HEK293 (cell line): Measurements from ENCODE around the gene ANKRD52.
A peak's percentile ranks its signal among the peaks of the same experiment; 100 is the strongest.

ENCODE experiments used
- ATF2 ChIP-seq: fragments of 450-650 bp; formaldehyde crosslinking; IDR thresholded peaks from 2 replicates; pipeline ENCODE4 v1.5.1; 2016; ENCODE audit warnings: missing biosample characterization, missing genetic modification characterization, low read depth
- GLI2 ChIP-seq: fragments of 450-650 bp; formaldehyde crosslinking; IDR thresholded peaks from 2 replicates; pipeline ENCODE4; 2017; ENCODE audit warnings: missing biosample characterization, missing genetic modification characterization, low read depth, borderline replicate concordance
- GLIS2 ChIP-seq: fragments of 450-650 bp; formaldehyde crosslinking; IDR thresholded peaks from 2 replicates; pipeline ENCODE4 v1.5.1; 2016; ENCODE audit warnings: missing biosample characterization, missing genetic modification characterization
- HOXA7 ChIP-seq: sonication (generic); formaldehyde crosslinking; IDR thresholded peaks from 2 replicates; pipeline ENCODE4 v1.8.1; 2022; ENCODE audit warnings: missing genetic modification reagents, borderline replicate concordance
- KLF7 ChIP-seq: fragments of 450-650 bp; formaldehyde crosslinking; IDR thresholded peaks from 2 replicates; pipeline ENCODE4 v1.5.1; 2016; ENCODE audit warnings: missing biosample characterization, missing genetic modification characterization, borderline replicate concordance
- KLF8 ChIP-seq: fragments of 450-650 bp; formaldehyde crosslinking; IDR thresholded peaks from 2 replicates; pipeline ENCODE4 v1.5.1; 2016; ENCODE audit warnings: missing biosample characterization, missing genetic modification characterization
- MYNN ChIP-seq: fragments of 450-650 bp; formaldehyde crosslinking; IDR thresholded peaks from 2 replicates; pipeline ENCODE4 v1.5.1; 2016; ENCODE audit warnings: missing biosample characterization, missing genetic modification characterization, borderline replicate concordance
- PBX3 ChIP-seq: sonication (generic); formaldehyde crosslinking; IDR thresholded peaks from 2 replicates; pipeline ENCODE4 v1.8.1; 2022; ENCODE audit warnings: mild to moderate bottlenecking, moderate library complexity, missing genetic modification reagents
- REST ChIP-seq: fragments of 450-650 bp; formaldehyde crosslinking; IDR thresholded peaks from 2 replicates; pipeline ENCODE4 v1.5.1; 2016; ENCODE audit warnings: missing biosample characterization, missing genetic modification characterization
- TRIM28 ChIP-seq: IDR thresholded peaks from 2 replicates; pipeline ENCODE4 v1.6.1; 2011; ENCODE audit warnings: low read length, control low read depth, borderline replicate concordance
- ZBTB44 ChIP-seq: fragments of 450-650 bp; IDR thresholded peaks from 2 replicates; pipeline ENCODE4 v1.5.1; 2018; ENCODE audit warnings: missing biosample characterization, mild to moderate bottlenecking, missing genetic modification characterization
- ZBTB7A ChIP-seq: fragments of 450-650 bp; formaldehyde crosslinking; IDR thresholded peaks from 2 replicates; pipeline ENCODE4 v1.5.1; 2016; ENCODE audit warnings: low read depth, missing biosample characterization, missing genetic modification characterization
- ZEB2 ChIP-seq: fragments of 450-650 bp; formaldehyde crosslinking; IDR thresholded peaks from 2 replicates; pipeline ENCODE4 v1.5.1; 2016; ENCODE audit warnings: missing biosample characterization, missing genetic modification characterization
- ZNF10 ChIP-seq: fragments of 450-650 bp; formaldehyde crosslinking; IDR thresholded peaks from 2 replicates; pipeline ENCODE4 v1.5.1; 2017; ENCODE audit warnings: missing biosample characterization, missing genetic modification characterization
- ZNF133 ChIP-seq: fragments of 450-650 bp; formaldehyde crosslinking; IDR thresholded peaks from 2 replicates; pipeline ENCODE4 v1.5.1; 2016; ENCODE audit warnings: missing biosample characterization, missing genetic modification characterization
- ZNF138 ChIP-seq: fragments of 450-650 bp; formaldehyde crosslinking; IDR thresholded peaks from 2 replicates; pipeline ENCODE4 v1.5.1; 2016; ENCODE audit warnings: missing biosample characterization, missing genetic modification characterization, borderline replicate concordance
- ZNF16 ChIP-seq: fragments of 450-650 bp; formaldehyde crosslinking; IDR thresholded peaks from 2 replicates; pipeline ENCODE4 v1.5.1; 2016; ENCODE audit warnings: low read depth, missing biosample characterization, missing genetic modification characterization
- ZNF221 ChIP-seq: fragments of 450-650 bp; formaldehyde crosslinking; IDR thresholded peaks from 2 replicates; pipeline ENCODE4 v1.5.1; 2017; ENCODE audit warnings: missing biosample characterization, missing genetic modification characterization, borderline replicate concordance
- ZNF248 ChIP-seq: fragments of 450-650 bp; formaldehyde crosslinking; IDR thresholded peaks from 2 replicates; pipeline ENCODE4 v1.5.1; 2017; ENCODE audit warnings: missing biosample characterization, missing genetic modification characterization
- ZNF266 ChIP-seq: fragments of 450-650 bp; formaldehyde crosslinking; IDR thresholded peaks from 2 replicates; pipeline ENCODE4 v1.5.1; 2016; ENCODE audit warnings: missing biosample characterization, missing genetic modification characterization, low read depth
- ZNF302 ChIP-seq: fragments of 450-650 bp; formaldehyde crosslinking; IDR thresholded peaks from 2 replicates; pipeline ENCODE4 v1.5.1; 2016; ENCODE audit warnings: missing biosample characterization, missing genetic modification characterization, low read depth
- ZNF394 ChIP-seq: fragments of 450-650 bp; formaldehyde crosslinking; IDR thresholded peaks from 2 replicates; pipeline ENCODE4 v1.5.1; 2016; ENCODE audit warnings: missing biosample characterization, missing genetic modification characterization, mild to moderate bottlenecking, moderate library complexity, borderline replicate concordance
- ZNF404 ChIP-seq: fragments of 450-650 bp; formaldehyde crosslinking; IDR thresholded peaks from 2 replicates; pipeline ENCODE4 v1.5.1; 2017; ENCODE audit warnings: missing biosample characterization, missing genetic modification characterization
- ZNF548 ChIP-seq: fragments of 450-650 bp; formaldehyde crosslinking; IDR thresholded peaks from 2 replicates; pipeline ENCODE4 v1.5.1; 2016; ENCODE audit warnings: missing biosample characterization, missing genetic modification characterization
- ZNF560 ChIP-seq: fragments of 450-650 bp; formaldehyde crosslinking; IDR thresholded peaks from 2 replicates; pipeline ENCODE4 v1.5.1; 2017; ENCODE audit warnings: missing biosample characterization, missing genetic modification characterization, borderline replicate concordance
- ZNF585B ChIP-seq: fragments of 450-650 bp; formaldehyde crosslinking; IDR thresholded peaks from 2 replicates; pipeline ENCODE4 v1.5.1; 2016; ENCODE audit warnings: missing biosample characterization, missing genetic modification characterization
- ZNF621 ChIP-seq: fragments of 450-650 bp; formaldehyde crosslinking; IDR thresholded peaks from 2 replicates; pipeline ENCODE4 v1.5.1; 2017; ENCODE audit warnings: missing biosample characterization, missing genetic modification characterization
- ZNF623 ChIP-seq: fragments of 450-650 bp; formaldehyde crosslinking; IDR thresholded peaks from 2 replicates; pipeline ENCODE4 v1.5.1; 2016; ENCODE audit warnings: missing biosample characterization, missing genetic modification characterization
- ZNF624 ChIP-seq: fragments of 450-650 bp; formaldehyde crosslinking; IDR thresholded peaks from 2 replicates; pipeline ENCODE4 v1.5.1; 2017; ENCODE audit warnings: missing biosample characterization, missing genetic modification characterization
- ZNF76 ChIP-seq: fragments of 450-650 bp; formaldehyde crosslinking; IDR thresholded peaks from 2 replicates; pipeline ENCODE4; 2016; ENCODE audit warnings: low read depth, missing biosample characterization, missing genetic modification characterization, borderline replicate concordance
- ZNF776 ChIP-seq: fragments of 450-650 bp; formaldehyde crosslinking; IDR thresholded peaks from 2 replicates; pipeline ENCODE4 v1.5.0; 2017; ENCODE audit warnings: missing biosample characterization, missing genetic modification characterization, borderline replicate concordance
- ZNF791 ChIP-seq: fragments of 450-650 bp; formaldehyde crosslinking; IDR thresholded peaks from 2 replicates; pipeline ENCODE4 v1.5.1; 2016; ENCODE audit warnings: missing biosample characterization, missing genetic modification characterization
- ZXDB ChIP-seq: fragments of 450-650 bp; formaldehyde crosslinking; IDR thresholded peaks from 2 replicates; pipeline ENCODE4 v1.5.1; 2016; ENCODE audit warnings: missing biosample characterization, missing genetic modification characterization

Gene ANKRD52

GRCh38 chr12:56189918-56190694 is 68.1 kb downstream of the ANKRD52 start (continued):
- no peak for TF ChIP-seq ZNF221 (tag by site-specific recombination)
- peak; percentile 46 for TF ChIP-seq ZNF16 (tag by site-specific recombination)
- TF ChIP-seq ZNF404 (tag by site-specific recombination), result no peak
- TF ChIP-seq KLF8 (tag by site-specific recombination), result peak; percentile 91
- TF ChIP-seq ZNF548 (tag by site-specific recombination), result peak; percentile 17; the same call in 1 of the 2 replicates
- TF ChIP-seq ZNF138, result no peak
- no peak for TF ChIP-seq TRIM28
- no peak for TF ChIP-seq GLI2 (tag by site-specific recombination)
- peak; percentile 98 for TF ChIP-seq ZEB2 (tag by site-specific recombination)
- peak; percentile 16; the same call in 1 of the 2 replicates for TF ChIP-seq ZNF623 (tag by site-specific recombination)
- TF ChIP-seq ZNF560 (tag by site-specific recombination), result no peak
- no peak for TF ChIP-seq ZNF776 (tag by site-specific recombination)
- no peak for TF ChIP-seq ZNF248
- peak; percentile 56; the same call in 1 of the 2 replicates for TF ChIP-seq ZNF394 (tag by site-specific recombination)
- no peak for TF ChIP-seq HOXA7 (CRISPR knock-in tag)
- TF ChIP-seq PBX3, result no peak; the same call in 1 of the 2 replicates
- peak; percentile 76 for TF ChIP-seq GLIS2 (tag by site-specific recombination)
- no peak for TF ChIP-seq ZNF302 (tag by site-specific recombination)
- TF ChIP-seq ZBTB44 (tag by site-specific recombination), result peak; percentile 65; the same call in 1 of the 2 replicates
- peak; percentile 51; the same call in 1 of the 2 replicates for TF ChIP-seq KLF7
- TF ChIP-seq ZNF624, result 0 out of 2 replicates have a peak, but pooled peaks have one; percentile 25
- peak; percentile 99 for TF ChIP-seq ZNF10 (tag by site-specific recombination)
- no peak; the same call in 1 of the 2 replicates for TF ChIP-seq ZNF266 (tag by site-specific recombination)
- TF ChIP-seq ZNF621 (tag by site-specific recombination), result no peak
- TF ChIP-seq ZBTB7A (tag by site-specific recombination), result peak; percentile 73
- peak; percentile 73 for TF ChIP-seq ZNF76
- no peak for TF ChIP-seq ATF2 (tag by site-specific recombination)
- no peak for TF ChIP-seq ZNF133 (tag by site-specific recombination)
- TF ChIP-seq REST (tag by site-specific recombination), result no peak
- TF ChIP-seq ZNF585B (tag by site-specific recombination), result no peak
- no peak for TF ChIP-seq ZNF791
- peak; percentile 5; the same call in 1 of the 2 replicates for TF ChIP-seq MYNN
- TF ChIP-seq ZXDB (tag by site-specific recombination), result peak; percentile 95
